Neutrophil (primary cell): ENCODE data around the gene GNAI3.

ENCODE experiments used
- H3K27ac ChIP-seq: fragments of 200-600 bp; sonication (generic); 2 replicates; pipeline ENCODE4 v1.5.1; 2016; ENCODE audit warnings: mild to moderate bottlenecking, moderate library complexity
- H3K27me3 ChIP-seq: fragments of 200-600 bp; sonication (generic); 2 replicates; pipeline ENCODE4 v1.6.0; 2016; ENCODE audit warnings: mild to moderate bottlenecking
- H3K36me3 ChIP-seq: fragments of 200-600 bp; sonication (generic); 2 replicates; pipeline ENCODE4 v1.5.1; 2017
- H3K4me1 ChIP-seq, 2 experiments: fragments of 200-600 bp in 1 of 2; sonication (generic) in 1 of 2; 1 replicate in 1 of 2; 2 replicates in 1 of 2; pipeline versions ENCODE4 v1.5.1 to v1.6.1; 2013 to 2016; ENCODE audit warnings: low read depth in 1 of 2, low read length in 1 of 2, mild to moderate bottlenecking in 1 of 2, moderate library complexity in 1 of 2; ENCODE audit not compliant: control insufficient read depth in 1 of 2, insufficient read depth in 1 of 2
- H3K4me3 ChIP-seq, 2 experiments: fragments of 200-600 bp in 1 of 2; sonication (generic) in 1 of 2; 1 replicate in 1 of 2; 2 replicates in 1 of 2; pipeline ENCODE4 v1.5.1; 2013 to 2016; ENCODE audit warnings: low read depth in 1 of 2, low read length in 1 of 2, mild to moderate bottlenecking in 1 of 2, moderate library complexity in 1 of 2
- H3K9me3 ChIP-seq: fragments of 200-600 bp; sonication (generic); 2 replicates; pipeline ENCODE4 v1.5.1; 2016
- TF ChIP-seq, protein P1 (sequence below): fragments of 200-600 bp; sonication (generic); IDR thresholded peaks from 2 replicates; pipeline ENCODE4 v1.5.1; 2016; ENCODE audit warnings: antibody characterized with exemption

The GNAI3 gene

GRCh38 chr1:109501644-109502363 is 46.6 kb upstream of the GNAI3 start:
- peaks cover 54% of the 10 kb centered on the region for H3K36me3 ChIP-seq
- H3K9me3 ChIP-seq = no peaks in the 10 kb centered on the region
- no peak overlapping the region for H3K4me3 ChIP-seq
- H3K27ac ChIP-seq = no peak overlapping the region
- TF ChIP-seq, protein P1, sequence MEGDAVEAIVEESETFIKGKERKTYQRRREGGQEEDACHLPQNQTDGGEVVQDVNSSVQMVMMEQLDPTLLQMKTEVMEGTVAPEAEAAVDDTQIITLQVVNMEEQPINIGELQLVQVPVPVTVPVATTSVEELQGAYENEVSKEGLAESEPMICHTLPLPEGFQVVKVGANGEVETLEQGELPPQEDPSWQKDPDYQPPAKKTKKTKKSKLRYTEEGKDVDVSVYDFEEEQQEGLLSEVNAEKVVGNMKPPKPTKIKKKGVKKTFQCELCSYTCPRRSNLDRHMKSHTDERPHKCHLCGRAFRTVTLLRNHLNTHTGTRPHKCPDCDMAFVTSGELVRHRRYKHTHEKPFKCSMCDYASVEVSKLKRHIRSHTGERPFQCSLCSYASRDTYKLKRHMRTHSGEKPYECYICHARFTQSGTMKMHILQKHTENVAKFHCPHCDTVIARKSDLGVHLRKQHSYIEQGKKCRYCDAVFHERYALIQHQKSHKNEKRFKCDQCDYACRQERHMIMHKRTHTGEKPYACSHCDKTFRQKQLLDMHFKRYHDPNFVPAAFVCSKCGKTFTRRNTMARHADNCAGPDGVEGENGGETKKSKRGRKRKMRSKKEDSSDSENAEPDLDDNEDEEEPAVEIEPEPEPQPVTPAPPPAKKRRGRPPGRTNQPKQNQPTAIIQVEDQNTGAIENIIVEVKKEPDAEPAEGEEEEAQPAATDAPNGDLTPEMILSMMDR = no peak
- no peaks in the 10 kb centered on the region for H3K27me3 ChIP-seq
- peaks cover 8 to 11% of the 10 kb centered on the region in 2 experiments for H3K4me1 ChIP-seq

- Histone ChIP-seq H3K36me3 (peaks cover 48% of the 10 kb centered on the region), H3K4me3 (no peak overlapping the region), H3K4me1 (peaks cover 8 to 11% of the 10 kb centered on the region in 2 experiments), H3K27me3 (peaks cover 1% of the 10 kb centered on the region), H3K9me3 (no peaks in the 10 kb centered on the region), H3K27ac (no peak overlapping the region)
- TF ChIP-seq, protein P1 = no peak
Measured at GRCh38 chr1:109502364-109502851, 46.0 kb upstream of the GNAI3 start.

GRCh38 chr1:109503935-109504334 is 44.5 kb upstream of the GNAI3 start:
- Histone ChIP-seq H3K27me3 (peaks cover 16% of the 10 kb centered on the region), H3K36me3 (peaks cover 33% of the 10 kb centered on the region), H3K27ac (no peak overlapping the region), H3K9me3 (no peaks in the 10 kb centered on the region), H3K4me3 (no peak overlapping the region), H3K4me1 (peaks cover 9 to 12% of the 10 kb centered on the region in 2 experiments)
- TF ChIP-seq, protein P1 = no peak

- peaks cover 27% of the 10 kb centered on the region for H3K27me3 ChIP-seq
- H3K9me3 ChIP-seq = no peaks in the 10 kb centered on the region
- TF ChIP-seq, protein P1 = no peak
Measured at GRCh38 chr1:109504974-109505373, 43.4 kb upstream of the GNAI3 start.

DNA sequence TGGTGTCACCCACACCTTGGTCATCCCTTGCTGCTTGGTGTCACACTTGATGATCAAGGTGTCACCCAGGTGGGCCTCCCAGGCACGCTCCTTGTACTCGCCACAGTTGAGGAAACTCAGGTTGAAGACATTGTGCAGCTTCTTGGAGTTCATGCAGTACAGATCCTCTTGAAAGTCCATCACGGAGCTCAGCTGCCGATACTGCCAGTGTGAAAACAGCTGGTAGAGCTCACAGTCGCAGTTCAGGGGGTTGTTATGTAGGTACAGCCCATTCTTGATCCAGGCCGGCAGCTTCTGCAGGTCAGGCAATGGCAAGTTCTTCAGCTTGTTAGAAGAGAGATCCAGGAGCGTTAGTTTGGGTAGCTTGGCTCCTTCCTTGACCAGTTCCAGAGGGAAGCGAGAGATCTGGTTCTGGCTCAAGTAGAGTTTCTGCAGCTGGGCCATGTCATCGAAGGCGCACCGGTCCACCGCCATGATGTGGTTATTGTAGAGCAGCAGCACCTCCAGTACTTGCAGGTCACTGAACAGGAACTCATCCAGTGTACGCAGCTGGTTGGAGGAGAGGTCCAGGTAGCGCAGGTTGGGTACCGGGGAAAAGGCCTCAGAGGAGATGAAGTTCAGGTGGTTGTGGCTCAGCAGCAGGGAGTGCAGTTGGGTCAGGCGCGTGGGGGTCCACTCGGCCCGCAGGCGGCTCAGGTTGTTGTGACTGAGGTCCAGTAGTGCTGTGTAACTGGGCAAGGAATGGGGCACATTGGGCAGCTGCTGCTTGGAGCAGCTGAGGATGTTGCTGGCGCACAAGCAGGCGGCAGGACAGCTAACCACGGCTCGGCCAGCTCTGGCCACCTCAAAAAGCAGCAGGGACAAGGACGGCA is 40.2 kb upstream of the GNAI3 start:
- Histone ChIP-seq H3K4me1 (peaks cover 11 to 12% of the 10 kb centered on the region in 2 experiments), H3K9me3 (no peaks in the 10 kb centered on the region), H3K27me3 (peaks cover 59% of the 10 kb centered on the region), H3K4me3 (no peak overlapping the region), H3K27ac (no peak overlapping the region), H3K36me3 (no peaks in the 10 kb centered on the region)
- TF ChIP-seq, protein P1 = no peak

More at GRCh38 chr1:109504974-109505373, 43.4 kb upstream of the GNAI3 start:
- no peak overlapping the region for H3K4me3 ChIP-seq
- H3K36me3 ChIP-seq = peaks cover 23% of the 10 kb centered on the region
- no peak overlapping the region for H3K27ac ChIP-seq
- H3K4me1 ChIP-seq = peaks cover 16 to 20% of the 10 kb centered on the region in 2 experiments
